WTC11 (cell line): ENCODE data around the gene FBLN7.

Source experiments
- CREM ChIP-seq: sonication (generic); formaldehyde crosslinking; IDR thresholded peaks from 2 replicates; pipeline ENCODE4 v1.8.1; 2022; ENCODE audit warnings: mild to moderate bottlenecking, missing genetic modification reagents, moderate library complexity
- CTCF ChIP-seq: fragments of 200-600 bp; IDR thresholded peaks from 2 replicates; pipeline ENCODE4 v1.8.0; 2022; ENCODE audit warnings: antibody characterized with exemption
- HMGXB4 ChIP-seq: sonication (generic); formaldehyde crosslinking; IDR thresholded peaks from 2 replicates; pipeline ENCODE4 v1.8.1; 2023; ENCODE audit warnings: mild to moderate bottlenecking, moderate library complexity, missing genetic modification reagents
- KAT7 ChIP-seq: sonication (generic); formaldehyde crosslinking; IDR thresholded peaks from 2 replicates; pipeline ENCODE4 v1.8.1; 2023; ENCODE audit warnings: missing genetic modification reagents, mild to moderate bottlenecking, borderline replicate concordance
- MLX ChIP-seq: sonication (generic); formaldehyde crosslinking; IDR thresholded peaks from 2 replicates; pipeline ENCODE4 v1.8.1; 2023; ENCODE audit warnings: mild to moderate bottlenecking, missing genetic modification reagents, moderate library complexity
- NFYB ChIP-seq: sonication (generic); formaldehyde crosslinking; conservative IDR thresholded peaks from 2 replicates; pipeline ENCODE4 v1.8.0; 2022; ENCODE audit warnings: low read depth, missing genetic modification reagents
- PRRX2 ChIP-seq: fragments of 250-450 bp; sonication (Bioruptor Pico); IDR thresholded peaks from 2 replicates; pipeline ENCODE4 v1.8.0; 2021; ENCODE audit warnings: mild to moderate bottlenecking
- SMAD3 ChIP-seq: sonication (generic); formaldehyde crosslinking; IDR thresholded peaks from 2 replicates; pipeline ENCODE4 v1.8.0; 2022; ENCODE audit warnings: missing genetic modification reagents, mild to moderate bottlenecking, borderline replicate concordance
- TEAD4 ChIP-seq: sonication (generic); formaldehyde crosslinking; IDR thresholded peaks from 2 replicates; pipeline ENCODE4 v1.8.0; 2022; ENCODE audit warnings: mild to moderate bottlenecking, missing genetic modification reagents
- ZBTB43 ChIP-seq: sonication (generic); formaldehyde crosslinking; IDR thresholded peaks from 2 replicates; pipeline ENCODE4 v1.8.1; 2023; ENCODE audit warnings: mild to moderate bottlenecking, missing genetic modification reagents
- ZNF317 ChIP-seq: sonication (generic); formaldehyde crosslinking; IDR thresholded peaks from 2 replicates; pipeline ENCODE4 v1.8.1; 2023; ENCODE audit warnings: low read depth, mild to moderate bottlenecking, moderate library complexity, missing genetic modification reagents, borderline replicate concordance
- ZNF671 ChIP-seq: fragments of 250-450 bp; sonication (Bioruptor Pico); IDR thresholded peaks from 2 replicates; pipeline ENCODE4 v1.8.0; 2021; ENCODE audit warnings: mild to moderate bottlenecking
- TF ChIP-seq, protein P1 (sequence below): sonication (generic); formaldehyde crosslinking; IDR thresholded peaks from 2 replicates; pipeline ENCODE4 v1.8.0; 2023; ENCODE audit warnings: mild to moderate bottlenecking, missing genetic modification reagents

GRCh38 chr2:112187805-112188596 lies 49.8 kb downstream of the FBLN7 start:
- no peak for TF ChIP-seq ZNF317 (CRISPR knock-in tag)
- no peak for TF ChIP-seq TEAD4
- TF ChIP-seq PRRX2 (CRISPR knock-in tag) = no peak
- TF ChIP-seq SMAD3 = no peak
- no peak for TF ChIP-seq CTCF
- TF ChIP-seq ZBTB43 (CRISPR knock-in tag) = no peak
- TF ChIP-seq CREM (CRISPR knock-in tag) = no peak
- TF ChIP-seq NFYB (CRISPR knock-in tag) = no peak
- TF ChIP-seq HMGXB4 (CRISPR knock-in tag) = no peak
- no peak for TF ChIP-seq ZNF671 (CRISPR knock-in tag)
- no peak for TF ChIP-seq MLX (CRISPR knock-in tag)
- TF ChIP-seq, protein P1, sequence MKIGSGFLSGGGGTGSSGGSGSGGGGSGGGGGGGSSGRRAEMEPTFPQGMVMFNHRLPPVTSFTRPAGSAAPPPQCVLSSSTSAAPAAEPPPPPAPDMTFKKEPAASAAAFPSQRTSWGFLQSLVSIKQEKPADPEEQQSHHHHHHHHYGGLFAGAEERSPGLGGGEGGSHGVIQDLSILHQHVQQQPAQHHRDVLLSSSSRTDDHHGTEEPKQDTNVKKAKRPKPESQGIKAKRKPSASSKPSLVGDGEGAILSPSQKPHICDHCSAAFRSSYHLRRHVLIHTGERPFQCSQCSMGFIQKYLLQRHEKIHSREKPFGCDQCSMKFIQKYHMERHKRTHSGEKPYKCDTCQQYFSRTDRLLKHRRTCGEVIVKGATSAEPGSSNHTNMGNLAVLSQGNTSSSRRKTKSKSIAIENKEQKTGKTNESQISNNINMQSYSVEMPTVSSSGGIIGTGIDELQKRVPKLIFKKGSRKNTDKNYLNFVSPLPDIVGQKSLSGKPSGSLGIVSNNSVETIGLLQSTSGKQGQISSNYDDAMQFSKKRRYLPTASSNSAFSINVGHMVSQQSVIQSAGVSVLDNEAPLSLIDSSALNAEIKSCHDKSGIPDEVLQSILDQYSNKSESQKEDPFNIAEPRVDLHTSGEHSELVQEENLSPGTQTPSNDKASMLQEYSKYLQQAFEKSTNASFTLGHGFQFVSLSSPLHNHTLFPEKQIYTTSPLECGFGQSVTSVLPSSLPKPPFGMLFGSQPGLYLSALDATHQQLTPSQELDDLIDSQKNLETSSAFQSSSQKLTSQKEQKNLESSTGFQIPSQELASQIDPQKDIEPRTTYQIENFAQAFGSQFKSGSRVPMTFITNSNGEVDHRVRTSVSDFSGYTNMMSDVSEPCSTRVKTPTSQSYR (CRISPR knock-in tag) = no peak
- TF ChIP-seq KAT7 = no peak
